GM23338 (cell line): ENCODE data around the gene COMMD10.

Experiments used
- CREB1 ChIP-seq: fragments of 250-450 bp; sonication (Bioruptor Pico); IDR thresholded peaks from 2 replicates; pipeline ENCODE4 v1.5.0; 2020; ENCODE audit warnings: low read depth, mild to moderate bottlenecking, moderate library complexity
- CTCF ChIP-seq, 2 experiments: fragments of 200-600 bp in 1 of 2; sonication (generic) in 1 of 2; conservative IDR thresholded peaks; 2 replicates each; pipeline versions ENCODE4 v1.5.1 to v1.6.1; 2016 to 2017; ENCODE audit warnings: antibody characterized with exemption in 2 of 2, low read depth in 2 of 2, mild to moderate bottlenecking in 2 of 2, moderate library complexity in 1 of 2
- EZH2 ChIP-seq: fragments of 200-600 bp; sonication (generic); IDR thresholded peaks from one replicate; pipeline ENCODE4 v1.8.0; 2017; ENCODE audit warnings: antibody characterized with exemption, mild to moderate bottlenecking, low read depth; ENCODE audit not compliant: unreplicated experiment
- EZH2phosphoT487 ChIP-seq: fragments of 200-600 bp; sonication (generic); IDR thresholded peaks from one replicate; pipeline ENCODE4 v1.8.1; 2018; ENCODE audit warnings: antibody characterized with exemption; ENCODE audit not compliant: unreplicated experiment
- POLR2AphosphoS5 ChIP-seq: IDR thresholded peaks from 2 replicates; pipeline ENCODE4 v1.6.1; 2016; ENCODE audit warnings: antibody characterized with exemption, low read depth
- REST ChIP-seq: IDR thresholded peaks from one replicate; pipeline ENCODE4 v1.6.1; 2018; ENCODE audit warnings: antibody characterized with exemption; ENCODE audit not compliant: unreplicated experiment

- TF ChIP-seq POLR2AphosphoS5, result no peak
- no peak for TF ChIP-seq CTCF (conservative IDR thresholded peaks at IDR 0.05; ENCODE audit: low read depth in 2 of 2)
- no peak for TF ChIP-seq CREB1 (CRISPR knock-in tag)
- TF ChIP-seq REST, result no peak
- TF ChIP-seq EZH2phosphoT487, result no peak
- no peak for TF ChIP-seq EZH2
Measured at GRCh38 chr5:116045821-116046220, 39.0 kb upstream of the COMMD10 start.
